Osteocyte (in vitro differentiated cells): ENCODE measurements around the gene VKORC1. TPM values are rescaled to one million over a fixed set of nuclear protein-coding genes. Genes with fewer than 3 reads are reported as not detected.
A peak's percentile ranks its signal among the peaks of the same experiment; 100 is the strongest.
"Not testable (repeated sequence)": the region's sequence is repeated elsewhere in the genome, so short reads cannot be mapped to it uniquely, and the experiment has no call there.

Experiments used
- DNase-seq: peaks from one replicate; pipeline ENCODE4 v3.0.0; 2021; ENCODE audit warnings: mixed read lengths; ENCODE audit not compliant: unreplicated experiment; ENCODE audit errors: extremely low spot score
- H3K27ac Mint-ChIP-seq: one replicate; pipeline ENCODE4 v1.8.0; 2021; ENCODE audit warnings: mild to moderate bottlenecking, mixed read lengths; ENCODE audit not compliant: unreplicated experiment
- H3K27me3 Mint-ChIP-seq: one replicate; pipeline ENCODE4 v1.8.0; 2021; ENCODE audit warnings: mixed read lengths; ENCODE audit not compliant: unreplicated experiment
- H3K36me3 Mint-ChIP-seq: one replicate; pipeline ENCODE4 v1.8.0; 2021; ENCODE audit warnings: mixed read lengths; ENCODE audit not compliant: unreplicated experiment
- H3K4me1 Mint-ChIP-seq: one replicate; pipeline ENCODE4 v1.8.0; 2021; ENCODE audit warnings: mixed read lengths; ENCODE audit not compliant: unreplicated experiment
- H3K4me3 Mint-ChIP-seq: one replicate; pipeline ENCODE4 v1.8.0; 2021; ENCODE audit warnings: mild to moderate bottlenecking, moderate library complexity, mixed read lengths; ENCODE audit not compliant: unreplicated experiment
- H3K9me3 Mint-ChIP-seq: one replicate; pipeline ENCODE4 v1.8.0; 2021; ENCODE audit warnings: mixed read lengths; ENCODE audit not compliant: unreplicated experiment
- total RNA-seq: library from RNA; stranded (reverse); gene quantifications from 2 replicates; pipeline ENCODE4 v1.2.1, GENCODE V29; 2021
- TF ChIP-seq, protein P1 (sequence below): fragments of 200-600 bp; sonication (generic); IDR thresholded peaks from 2 replicates; pipeline ENCODE4 v1.5.0; 2021; ENCODE audit warnings: antibody characterized with exemption, mild to moderate bottlenecking, moderate library complexity

Gene VKORC1
- total RNA-seq, 1 donor from 2014 or later, result 141 TPM

DNA sequence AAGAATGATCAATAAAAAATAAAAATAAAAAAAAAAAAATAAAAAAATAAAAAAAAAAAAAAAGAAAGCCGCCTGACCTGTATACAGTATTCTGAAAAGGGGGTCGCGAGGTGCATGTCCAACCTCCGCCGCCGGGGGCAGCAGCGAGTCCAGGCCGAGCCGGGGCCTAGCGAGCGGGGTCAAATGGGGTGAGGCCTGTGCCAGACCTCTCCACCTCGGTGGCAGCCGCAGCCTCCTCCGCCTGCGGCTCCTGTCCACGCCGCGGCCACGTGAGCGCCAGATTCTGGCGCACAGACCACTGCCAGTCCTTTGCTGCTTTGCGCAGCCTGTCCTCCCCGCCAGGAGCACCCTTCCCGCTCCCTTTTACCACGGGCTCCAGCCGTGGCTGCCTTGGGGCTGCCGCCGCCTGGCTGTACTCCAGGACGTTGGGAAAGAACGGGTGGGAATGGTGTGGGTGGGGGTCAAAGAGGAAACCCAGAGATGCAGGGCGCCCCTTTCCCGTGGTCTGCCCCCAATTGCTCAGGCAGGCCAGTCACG is 11.1 kb upstream of the VKORC1 start:
- TF ChIP-seq, protein P1, sequence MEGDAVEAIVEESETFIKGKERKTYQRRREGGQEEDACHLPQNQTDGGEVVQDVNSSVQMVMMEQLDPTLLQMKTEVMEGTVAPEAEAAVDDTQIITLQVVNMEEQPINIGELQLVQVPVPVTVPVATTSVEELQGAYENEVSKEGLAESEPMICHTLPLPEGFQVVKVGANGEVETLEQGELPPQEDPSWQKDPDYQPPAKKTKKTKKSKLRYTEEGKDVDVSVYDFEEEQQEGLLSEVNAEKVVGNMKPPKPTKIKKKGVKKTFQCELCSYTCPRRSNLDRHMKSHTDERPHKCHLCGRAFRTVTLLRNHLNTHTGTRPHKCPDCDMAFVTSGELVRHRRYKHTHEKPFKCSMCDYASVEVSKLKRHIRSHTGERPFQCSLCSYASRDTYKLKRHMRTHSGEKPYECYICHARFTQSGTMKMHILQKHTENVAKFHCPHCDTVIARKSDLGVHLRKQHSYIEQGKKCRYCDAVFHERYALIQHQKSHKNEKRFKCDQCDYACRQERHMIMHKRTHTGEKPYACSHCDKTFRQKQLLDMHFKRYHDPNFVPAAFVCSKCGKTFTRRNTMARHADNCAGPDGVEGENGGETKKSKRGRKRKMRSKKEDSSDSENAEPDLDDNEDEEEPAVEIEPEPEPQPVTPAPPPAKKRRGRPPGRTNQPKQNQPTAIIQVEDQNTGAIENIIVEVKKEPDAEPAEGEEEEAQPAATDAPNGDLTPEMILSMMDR, result peak; percentile 78
- H3K9me3 Mint-ChIP-seq, result no peaks in the 10 kb centered on the region
- peak; percentile 92 for DNase-seq
- no peaks in the 10 kb centered on the region for H3K27me3 Mint-ChIP-seq
- H3K4me1 Mint-ChIP-seq, result peaks cover 20% of the 10 kb centered on the region
- no peak overlapping the region for H3K27ac Mint-ChIP-seq
- H3K4me3 Mint-ChIP-seq, result no peak overlapping the region
- peaks cover 6% of the 10 kb centered on the region for H3K36me3 Mint-ChIP-seq

DNA sequence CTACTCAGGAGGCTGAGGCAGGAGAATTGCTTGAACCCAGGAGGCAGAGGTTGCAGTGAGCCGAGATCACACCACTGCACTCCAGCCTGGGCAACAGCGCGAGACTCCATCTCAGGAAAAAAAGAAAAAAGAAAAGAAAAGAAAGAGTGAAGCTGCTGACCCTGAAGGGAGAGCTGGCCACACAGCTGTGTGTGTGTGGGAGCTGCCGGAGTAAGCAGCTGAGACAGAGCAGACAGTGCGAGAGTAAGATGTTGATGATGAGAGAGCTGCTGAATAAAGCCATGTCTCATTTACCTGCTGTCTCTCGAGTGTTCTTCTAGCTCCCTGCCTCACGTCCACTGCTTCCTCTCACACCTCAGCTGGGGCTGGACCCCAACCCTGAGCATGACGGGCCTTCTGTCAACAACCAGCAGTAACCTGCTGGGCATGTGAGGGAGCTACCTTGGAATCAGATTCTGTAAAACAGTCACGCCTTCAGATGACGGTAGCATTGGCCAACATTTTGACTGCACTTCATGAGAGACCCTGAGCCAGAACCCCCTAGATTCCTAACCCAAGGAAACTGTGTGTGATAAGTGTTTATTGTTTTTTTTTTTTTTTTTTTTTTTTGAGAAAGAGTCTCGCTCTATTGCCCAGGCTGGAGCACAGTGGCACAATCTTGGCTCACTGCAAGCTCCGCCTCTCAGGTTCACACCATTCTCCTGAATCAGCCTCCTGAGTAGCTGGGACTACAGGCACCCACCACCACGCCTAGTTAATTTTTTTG is 6.5 kb upstream of the VKORC1 start:
- H3K27me3 Mint-ChIP-seq, DNase-seq, H3K4me3 Mint-ChIP-seq, H3K4me1 Mint-ChIP-seq, H3K36me3 Mint-ChIP-seq, H3K9me3 Mint-ChIP-seq, H3K27ac Mint-ChIP-seq: not testable (repeated sequence)

DNA sequence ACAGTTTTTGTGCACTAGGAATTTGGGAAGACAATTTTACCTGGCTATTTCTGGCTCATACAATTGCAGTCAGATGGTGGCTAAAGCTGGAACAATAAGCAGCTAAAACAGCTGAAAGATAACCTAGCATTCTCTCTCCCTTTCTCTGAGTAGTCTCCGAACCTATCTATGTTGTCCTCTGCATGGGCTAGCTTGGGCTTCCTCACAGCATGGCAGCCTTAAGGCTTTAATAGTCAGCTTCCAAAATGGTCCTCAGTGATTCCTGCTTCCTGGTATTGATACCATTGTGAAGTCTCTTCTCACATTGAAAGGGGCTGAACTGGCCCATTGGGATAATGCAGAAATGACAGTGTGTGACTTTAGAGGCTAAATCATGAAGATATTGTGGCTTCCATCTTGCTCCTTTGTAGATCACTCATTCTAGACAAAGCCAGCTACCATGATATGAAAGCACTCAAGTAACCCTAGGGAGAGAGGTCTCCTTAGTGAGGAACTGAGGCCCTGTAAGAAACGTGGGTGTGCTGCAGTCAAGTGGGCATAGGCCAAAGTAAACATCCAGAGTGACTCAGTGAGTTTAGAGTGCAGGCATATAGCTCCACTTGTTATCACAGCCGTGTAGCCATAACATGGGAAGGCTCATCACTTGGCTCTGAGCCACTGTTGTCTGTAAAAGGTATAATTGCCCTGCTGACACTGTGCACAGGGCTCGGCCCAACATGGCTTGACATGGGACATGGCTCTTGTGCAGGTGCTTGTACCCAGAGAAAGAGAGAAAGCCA is 5.5 kb upstream of the VKORC1 start:
- H3K27me3 Mint-ChIP-seq, result no peaks in the 10 kb centered on the region
- no peak overlapping the region for H3K27ac Mint-ChIP-seq
- no peaks in the 10 kb centered on the region for H3K36me3 Mint-ChIP-seq
- peaks cover 4% of the 10 kb centered on the region for H3K4me1 Mint-ChIP-seq
- TF ChIP-seq, protein P1, result no peak
- DNase-seq, result no peak
- H3K9me3 Mint-ChIP-seq, result no peaks in the 10 kb centered on the region
- no peak overlapping the region for H3K4me3 Mint-ChIP-seq

DNA sequence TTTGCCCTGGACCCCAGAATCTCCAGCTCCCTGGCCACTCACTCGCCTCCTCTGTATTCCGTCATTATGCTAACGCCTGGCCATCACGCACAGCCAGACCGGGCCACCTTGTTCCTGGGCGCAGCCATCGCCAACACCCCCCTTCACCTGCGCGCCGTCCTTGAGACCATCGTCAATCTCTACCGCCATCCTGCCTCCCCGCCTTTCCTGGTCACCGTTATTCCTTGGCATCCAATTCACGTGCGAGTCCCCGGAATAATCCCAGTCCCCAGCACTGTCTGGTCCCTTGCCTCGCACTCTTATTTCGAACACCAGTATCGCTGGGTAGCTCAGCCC is 541 bp downstream of the VKORC1 start:
- Mint-ChIP-seq H3K27me3 (no peaks in the 10 kb centered on the region), H3K36me3 (peaks cover 3% of the 10 kb centered on the region), H3K4me3 (peak overlapping the region; percentile 95), H3K27ac (peak overlapping the region; percentile 94), H3K4me1 (peaks cover 28% of the 10 kb centered on the region), H3K9me3 (no peaks in the 10 kb centered on the region)
- no peak for DNase-seq
- TF ChIP-seq, protein P1, result no peak

DNA sequence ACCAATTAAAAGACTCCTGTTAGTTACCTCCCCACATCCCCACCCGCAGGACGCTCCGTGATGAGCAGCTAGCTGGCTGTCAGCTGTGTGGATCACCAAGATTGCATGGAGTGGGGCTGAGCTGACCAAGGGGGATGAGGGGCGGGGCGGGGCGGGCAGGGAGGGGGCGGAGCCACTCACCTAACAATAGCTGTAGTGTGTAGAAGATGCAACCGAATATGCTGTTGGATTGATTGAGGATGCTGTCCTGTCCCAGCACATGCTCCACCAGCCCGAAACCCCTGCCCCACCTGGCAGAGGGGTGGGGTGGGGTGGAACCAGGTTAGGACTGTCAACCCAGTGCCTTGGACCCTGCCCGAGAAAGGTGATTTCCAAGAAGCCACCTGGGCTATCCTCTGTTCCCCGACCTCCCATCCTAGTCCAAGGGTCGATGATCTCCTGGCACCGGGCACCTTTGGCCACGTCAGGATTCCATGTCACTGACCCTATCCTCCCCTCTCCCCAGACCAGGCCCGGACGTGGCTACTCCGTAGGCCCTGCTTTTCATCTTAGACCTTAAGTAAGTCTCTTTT is 1.4 kb downstream of the VKORC1 start:
- TF ChIP-seq, protein P1, result no peak
- peak overlapping the region; percentile 95 for H3K4me3 Mint-ChIP-seq
- H3K4me1 Mint-ChIP-seq, result peaks cover 28% of the 10 kb centered on the region
- peaks cover 3% of the 10 kb centered on the region for H3K36me3 Mint-ChIP-seq
- no peak for DNase-seq
- no peaks in the 10 kb centered on the region for H3K27me3 Mint-ChIP-seq
- peak overlapping the region; percentile 94 for H3K27ac Mint-ChIP-seq
- H3K9me3 Mint-ChIP-seq, result no peaks in the 10 kb centered on the region
